Measurements from ENCODE around the gene CUEDC1. TPM values are rescaled to one million over a fixed set of nuclear protein-coding genes. Genes with fewer than 3 reads are reported as not detected.

Gene CUEDC1
- total RNA-seq, 1 experiment from 2014 or later, result 53.5 TPM

DNA sequence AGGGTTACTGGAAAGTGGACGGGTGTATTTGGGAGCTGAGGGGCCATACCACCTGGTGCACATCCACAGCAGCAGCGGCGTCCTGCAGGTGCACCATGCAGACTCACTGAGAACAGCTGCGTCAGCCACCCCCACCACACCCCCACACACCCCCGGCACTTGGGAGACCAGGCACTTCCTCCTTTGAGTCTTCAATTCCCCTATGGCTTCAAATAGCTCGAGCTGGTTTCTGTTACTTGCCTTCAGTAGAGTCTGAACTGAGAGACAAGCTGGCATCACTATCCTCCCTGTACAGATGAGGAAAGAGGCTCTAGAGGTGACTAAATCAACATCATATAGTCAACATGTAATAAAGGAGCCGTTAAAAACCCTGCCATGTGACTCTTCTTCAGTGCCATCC is 15.4 kb downstream of the CUEDC1 start:
- ChIA-PET POLR2A (ENCODE audit: low non-redundant PET) (interaction anchor here (0.7 kb wide), 1 partner anchor 9 kb away, joined by 5 read pairs; no protein-coding TSS in a partner anchor), CTCF (no interaction called here)
- no peaks in the 10 kb centered on the region for H3K9me3 ChIP-seq (ENCODE audit: low read depth, low read length, poor library complexity, severe bottlenecking)
- DNase-seq (ENCODE audit: low spot score), result no peak
- no TSS peak for BruUV-seq (replicated peaks)
- H3K36me3 ChIP-seq (ENCODE audit: insufficient read depth, low read length, poor library complexity, severe bottlenecking), result no peaks in the 10 kb centered on the region
- no peaks in the 10 kb centered on the region for H3K27me3 ChIP-seq (replicated peaks; ENCODE audit: insufficient read depth, low read depth, low read length, poor library complexity)
- no peak overlapping the region for H3K4me3 ChIP-seq (ENCODE audit: low read depth, low read length, poor library complexity, severe bottlenecking)
- peaks cover 66% of the 10 kb centered on the region for H3K4me1 ChIP-seq (ENCODE audit: insufficient read depth, low read length, poor library complexity, severe bottlenecking)
- H3K27ac ChIP-seq (ENCODE audit: low read depth, low read length, poor library complexity, severe bottlenecking), result peak overlapping the region; percentile 37
- intact Hi-C loops (cut with micrococcal nuclease; ENCODE audit: unreplicated experiment), result no loop called here
- no peak for TF ChIP-seq EZH2 (IDR thresholded peaks at IDR 0.05; ENCODE audit: borderline replicate concordance, low read depth, low read length, poor library complexity, severe bottlenecking)
- TF ChIP-seq, protein P1, sequence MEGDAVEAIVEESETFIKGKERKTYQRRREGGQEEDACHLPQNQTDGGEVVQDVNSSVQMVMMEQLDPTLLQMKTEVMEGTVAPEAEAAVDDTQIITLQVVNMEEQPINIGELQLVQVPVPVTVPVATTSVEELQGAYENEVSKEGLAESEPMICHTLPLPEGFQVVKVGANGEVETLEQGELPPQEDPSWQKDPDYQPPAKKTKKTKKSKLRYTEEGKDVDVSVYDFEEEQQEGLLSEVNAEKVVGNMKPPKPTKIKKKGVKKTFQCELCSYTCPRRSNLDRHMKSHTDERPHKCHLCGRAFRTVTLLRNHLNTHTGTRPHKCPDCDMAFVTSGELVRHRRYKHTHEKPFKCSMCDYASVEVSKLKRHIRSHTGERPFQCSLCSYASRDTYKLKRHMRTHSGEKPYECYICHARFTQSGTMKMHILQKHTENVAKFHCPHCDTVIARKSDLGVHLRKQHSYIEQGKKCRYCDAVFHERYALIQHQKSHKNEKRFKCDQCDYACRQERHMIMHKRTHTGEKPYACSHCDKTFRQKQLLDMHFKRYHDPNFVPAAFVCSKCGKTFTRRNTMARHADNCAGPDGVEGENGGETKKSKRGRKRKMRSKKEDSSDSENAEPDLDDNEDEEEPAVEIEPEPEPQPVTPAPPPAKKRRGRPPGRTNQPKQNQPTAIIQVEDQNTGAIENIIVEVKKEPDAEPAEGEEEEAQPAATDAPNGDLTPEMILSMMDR (conservative IDR thresholded peaks at IDR 0.05; ENCODE audit: low read depth, low read length), result no peak

DNA sequence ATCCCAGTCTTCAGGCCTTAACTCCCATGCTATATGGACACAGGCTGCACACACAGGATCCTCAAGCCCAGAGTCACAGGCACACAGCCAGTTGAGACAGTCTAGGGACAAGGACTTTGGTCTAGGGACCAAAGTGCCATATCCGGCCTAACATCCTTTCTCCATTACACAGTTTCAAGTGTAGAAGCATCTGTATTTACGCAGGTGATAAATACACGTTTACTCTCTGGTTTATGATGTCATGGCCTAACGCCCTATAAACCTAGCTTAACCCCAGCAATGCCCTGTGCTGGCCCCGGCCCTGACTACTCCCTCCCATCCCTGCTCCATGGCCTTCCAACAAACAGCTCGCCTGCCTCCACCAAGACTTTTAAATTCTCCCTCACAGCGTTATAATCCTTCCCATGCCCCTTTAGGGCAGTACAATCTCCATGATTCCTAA is 17.1 kb downstream of the CUEDC1 start:
- Histone ChIP-seq H3K27me3 (replicated peaks; ENCODE audit: insufficient read depth, low read depth, low read length, poor library complexity) (no peaks in the 10 kb centered on the region), H3K9me3 (ENCODE audit: low read depth, low read length, poor library complexity, severe bottlenecking) (no peaks in the 10 kb centered on the region), H3K36me3 (ENCODE audit: insufficient read depth, low read length, poor library complexity, severe bottlenecking) (no peaks in the 10 kb centered on the region), H3K4me1 (ENCODE audit: insufficient read depth, low read length, poor library complexity, severe bottlenecking) (peaks cover 56% of the 10 kb centered on the region), H3K4me3 (ENCODE audit: low read depth, low read length, poor library complexity, severe bottlenecking) (no peak overlapping the region), H3K27ac (ENCODE audit: low read depth, low read length, poor library complexity, severe bottlenecking) (peak overlapping the region; percentile 49)
- ChIA-PET CTCF (no interaction called here), POLR2A (ENCODE audit: low non-redundant PET) (no interaction called here)
- no peak for TF ChIP-seq EZH2 (IDR thresholded peaks at IDR 0.05; ENCODE audit: borderline replicate concordance, low read depth, low read length, poor library complexity, severe bottlenecking)
- TF ChIP-seq, protein P1 (conservative IDR thresholded peaks at IDR 0.05; ENCODE audit: low read depth, low read length), result no peak
- intact Hi-C loops (cut with micrococcal nuclease; ENCODE audit: unreplicated experiment), result no loop called here
- DNase-seq (ENCODE audit: low spot score), result no peak
- BruUV-seq (replicated peaks), result no TSS peak

DNA sequence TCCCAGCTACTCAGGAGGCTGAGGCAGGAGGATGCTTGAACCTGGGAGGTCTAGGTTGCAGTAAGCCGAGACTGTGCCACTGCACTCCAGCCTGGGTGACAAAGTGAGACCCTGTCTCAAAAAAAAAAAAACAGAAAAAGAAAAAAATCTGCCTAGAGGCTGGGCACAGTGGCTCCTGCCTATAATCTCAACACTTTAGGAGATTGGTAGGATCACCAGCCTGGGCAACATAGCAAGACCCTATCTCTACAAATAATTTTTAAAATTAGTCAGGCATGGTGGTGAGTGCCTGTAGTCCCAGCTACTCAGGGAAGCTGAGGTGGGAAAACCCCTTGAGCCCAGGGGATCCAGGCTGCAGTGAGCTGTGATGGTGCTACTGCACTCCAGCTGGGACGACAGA is 17.7 kb downstream of the CUEDC1 start:
- Histone ChIP-seq H3K36me3 (ENCODE audit: insufficient read depth, low read length, poor library complexity, severe bottlenecking) (no peaks in the 10 kb centered on the region), H3K27ac (ENCODE audit: low read depth, low read length, poor library complexity, severe bottlenecking) (no peak overlapping the region), H3K4me1 (ENCODE audit: insufficient read depth, low read length, poor library complexity, severe bottlenecking) (peaks cover 54% of the 10 kb centered on the region), H3K9me3 (ENCODE audit: low read depth, low read length, poor library complexity, severe bottlenecking) (no peaks in the 10 kb centered on the region), H3K4me3 (ENCODE audit: low read depth, low read length, poor library complexity, severe bottlenecking) (no peak overlapping the region), H3K27me3 (replicated peaks; ENCODE audit: insufficient read depth, low read depth, low read length, poor library complexity) (no peaks in the 10 kb centered on the region)
- TF ChIP-seq, protein P1 (conservative IDR thresholded peaks at IDR 0.05; ENCODE audit: low read depth, low read length), result no peak
- no peak for TF ChIP-seq EZH2 (IDR thresholded peaks at IDR 0.05; ENCODE audit: borderline replicate concordance, low read depth, low read length, poor library complexity, severe bottlenecking)
- no TSS peak for BruUV-seq (replicated peaks)
- CTCF ChIA-PET, result no interaction called here
- POLR2A ChIA-PET (ENCODE audit: low non-redundant PET), result no interaction called here
- intact Hi-C loops (cut with micrococcal nuclease; ENCODE audit: unreplicated experiment), result no loop called here
- no peak for DNase-seq (ENCODE audit: low spot score)
